ENCODE data around the gene PPP1R27. TPM values are rescaled to one million over a fixed set of nuclear protein-coding genes. Genes with fewer than 3 reads are reported as not detected.

PPP1R27 gene
- total and polyA plus RNA-seq, 9 of the 15 experiments (the other 6 are each of a cell fraction or from before 2014, with no cell fraction given) = 0.29 to 6.9 (median 1.5) TPM; not detected in 2

DNA sequence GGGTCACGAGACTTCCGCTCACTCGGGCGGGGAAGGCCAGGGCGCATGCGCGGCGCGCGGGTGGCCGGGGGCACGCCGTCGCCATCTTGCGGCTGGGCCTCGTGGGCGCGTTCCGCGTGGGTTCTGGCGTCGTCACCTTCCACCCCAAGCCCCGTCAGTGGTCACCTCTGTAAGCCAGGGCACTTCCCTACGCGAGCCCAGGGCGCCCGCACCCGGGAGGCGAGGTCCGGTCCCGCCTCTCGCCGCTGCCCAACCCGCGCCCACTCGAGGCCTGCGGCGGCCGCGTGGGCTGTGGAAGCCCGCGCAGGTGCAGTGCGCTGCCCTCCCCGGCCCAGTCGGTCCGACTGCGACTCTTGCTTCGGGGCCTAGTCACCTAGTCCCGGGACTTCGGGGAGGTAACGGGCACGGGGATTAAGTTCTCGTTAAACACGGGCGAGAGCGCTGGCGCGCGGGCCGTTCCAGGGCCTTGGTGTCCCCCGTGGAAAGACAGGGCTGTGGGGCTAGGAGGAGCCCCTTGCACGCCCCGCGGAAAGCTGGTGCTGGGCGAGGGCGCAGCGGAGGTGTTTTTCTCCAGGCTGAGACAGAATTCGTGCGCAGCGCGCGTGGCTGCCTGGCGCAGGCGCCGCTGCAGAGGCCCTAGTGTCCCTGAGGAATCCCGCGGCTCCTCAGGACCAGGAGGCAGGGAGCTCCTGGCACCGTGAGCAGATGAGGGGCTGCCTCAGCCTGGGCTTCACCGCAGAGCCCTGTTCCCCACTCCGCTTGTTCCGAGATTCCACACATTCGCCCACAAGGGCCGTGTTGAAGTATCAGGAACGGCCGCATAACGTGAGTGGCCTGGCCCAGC, 36.8 kb upstream of the PPP1R27 start (continued):
- TF ChIP-seq, protein P1, sequence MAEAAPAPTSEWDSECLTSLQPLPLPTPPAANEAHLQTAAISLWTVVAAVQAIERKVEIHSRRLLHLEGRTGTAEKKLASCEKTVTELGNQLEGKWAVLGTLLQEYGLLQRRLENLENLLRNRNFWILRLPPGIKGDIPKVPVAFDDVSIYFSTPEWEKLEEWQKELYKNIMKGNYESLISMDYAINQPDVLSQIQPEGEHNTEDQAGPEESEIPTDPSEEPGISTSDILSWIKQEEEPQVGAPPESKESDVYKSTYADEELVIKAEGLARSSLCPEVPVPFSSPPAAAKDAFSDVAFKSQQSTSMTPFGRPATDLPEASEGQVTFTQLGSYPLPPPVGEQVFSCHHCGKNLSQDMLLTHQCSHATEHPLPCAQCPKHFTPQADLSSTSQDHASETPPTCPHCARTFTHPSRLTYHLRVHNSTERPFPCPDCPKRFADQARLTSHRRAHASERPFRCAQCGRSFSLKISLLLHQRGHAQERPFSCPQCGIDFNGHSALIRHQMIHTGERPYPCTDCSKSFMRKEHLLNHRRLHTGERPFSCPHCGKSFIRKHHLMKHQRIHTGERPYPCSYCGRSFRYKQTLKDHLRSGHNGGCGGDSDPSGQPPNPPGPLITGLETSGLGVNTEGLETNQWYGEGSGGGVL (CRISPR knock-in tag; IDR thresholded peaks at IDR 0.05) = no peak
- TF ChIP-seq CHD4 (IDR thresholded peaks at IDR 0.05; ENCODE audit: insufficient read depth, insufficient replicate concordance, low read depth, low read length, poor library complexity, severe bottlenecking) = peak; percentile 85
- TF ChIP-seq ZNF766 (CRISPR knock-in tag; conservative IDR thresholded peaks at IDR 0.05) = peak; percentile 66; the same call in 1 of the 2 replicates
- no peak for TF ChIP-seq DPF2 (IDR thresholded peaks at IDR 0.05)
- TF ChIP-seq BRCA1 (IDR thresholded peaks at IDR 0.05) = no peak
- TF ChIP-seq BRCA1 (CRISPR knock-in tag; IDR thresholded peaks at IDR 0.05) = 0 out of 2 replicates have a peak, but pooled peaks have one; percentile 82
- peak; percentile 49; the same call in 1 of the 2 replicates for TF ChIP-seq STAG1 (CRISPR knock-in tag; IDR thresholded peaks at IDR 0.05; ENCODE audit: borderline replicate concordance)
- peak; percentile 87 for TF ChIP-seq CCNT2 (IDR thresholded peaks at IDR 0.05; ENCODE audit: borderline replicate concordance, extremely low read depth, insufficient read length, low read depth, low read length)
- TF ChIP-seq, protein P2, sequence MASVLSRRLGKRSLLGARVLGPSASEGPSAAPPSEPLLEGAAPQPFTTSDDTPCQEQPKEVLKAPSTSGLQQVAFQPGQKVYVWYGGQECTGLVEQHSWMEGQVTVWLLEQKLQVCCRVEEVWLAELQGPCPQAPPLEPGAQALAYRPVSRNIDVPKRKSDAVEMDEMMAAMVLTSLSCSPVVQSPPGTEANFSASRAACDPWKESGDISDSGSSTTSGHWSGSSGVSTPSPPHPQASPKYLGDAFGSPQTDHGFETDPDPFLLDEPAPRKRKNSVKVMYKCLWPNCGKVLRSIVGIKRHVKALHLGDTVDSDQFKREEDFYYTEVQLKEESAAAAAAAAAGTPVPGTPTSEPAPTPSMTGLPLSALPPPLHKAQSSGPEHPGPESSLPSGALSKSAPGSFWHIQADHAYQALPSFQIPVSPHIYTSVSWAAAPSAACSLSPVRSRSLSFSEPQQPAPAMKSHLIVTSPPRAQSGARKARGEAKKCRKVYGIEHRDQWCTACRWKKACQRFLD (CRISPR knock-in tag; IDR thresholded peaks at IDR 0.05) = peak; percentile 90
- TF ChIP-seq ETV6 (IDR thresholded peaks at IDR 0.05; ENCODE audit: borderline replicate concordance in 1 of 2, low read depth in 2 of 2, low read length in 1 of 2) = no peak
- TF ChIP-seq ETV6 (CRISPR knock-in tag; IDR thresholded peaks at IDR 0.05; ENCODE audit: borderline replicate concordance) = 0 out of 2 replicates have a peak, but pooled peaks have one; percentile 32
- 0 out of 2 replicates have a peak, but pooled peaks have one; percentile 10 for TF ChIP-seq KDM2B (CRISPR knock-in tag; IDR thresholded peaks at IDR 0.05)
- TF ChIP-seq RBM25 (IDR thresholded peaks at IDR 0.05; ENCODE audit: low read depth, low read length, severe bottlenecking) = no peak
- peak in 1 of 2 experiments; percentile 83; a peak in 2 of 4 replicates for TF ChIP-seq HDAC1 (IDR thresholded peaks at IDR 0.05)
- TF ChIP-seq ZNF316 (IDR thresholded peaks at IDR 0.05) = no peak
- TF ChIP-seq, protein P3, sequence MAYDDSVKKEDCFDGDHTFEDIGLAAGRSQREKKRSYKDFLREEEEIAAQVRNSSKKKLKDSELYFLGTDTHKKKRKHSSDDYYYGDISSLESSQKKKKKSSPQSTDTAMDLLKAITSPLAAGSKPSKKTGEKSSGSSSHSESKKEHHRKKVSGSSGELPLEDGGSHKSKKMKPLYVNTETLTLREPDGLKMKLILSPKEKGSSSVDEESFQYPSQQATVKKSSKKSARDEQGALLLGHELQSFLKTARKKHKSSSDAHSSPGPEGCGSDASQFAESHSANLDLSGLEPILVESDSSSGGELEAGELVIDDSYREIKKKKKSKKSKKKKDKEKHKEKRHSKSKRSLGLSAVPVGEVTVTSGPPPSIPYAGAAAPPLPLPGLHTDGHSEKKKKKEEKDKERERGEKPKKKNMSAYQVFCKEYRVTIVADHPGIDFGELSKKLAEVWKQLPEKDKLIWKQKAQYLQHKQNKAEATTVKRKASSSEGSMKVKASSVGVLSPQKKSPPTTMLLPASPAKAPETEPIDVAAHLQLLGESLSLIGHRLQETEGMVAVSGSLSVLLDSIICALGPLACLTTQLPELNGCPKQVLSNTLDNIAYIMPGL (CRISPR knock-in tag; IDR thresholded peaks at IDR 0.05) = peak; percentile 97
- TF ChIP-seq, protein P4, sequence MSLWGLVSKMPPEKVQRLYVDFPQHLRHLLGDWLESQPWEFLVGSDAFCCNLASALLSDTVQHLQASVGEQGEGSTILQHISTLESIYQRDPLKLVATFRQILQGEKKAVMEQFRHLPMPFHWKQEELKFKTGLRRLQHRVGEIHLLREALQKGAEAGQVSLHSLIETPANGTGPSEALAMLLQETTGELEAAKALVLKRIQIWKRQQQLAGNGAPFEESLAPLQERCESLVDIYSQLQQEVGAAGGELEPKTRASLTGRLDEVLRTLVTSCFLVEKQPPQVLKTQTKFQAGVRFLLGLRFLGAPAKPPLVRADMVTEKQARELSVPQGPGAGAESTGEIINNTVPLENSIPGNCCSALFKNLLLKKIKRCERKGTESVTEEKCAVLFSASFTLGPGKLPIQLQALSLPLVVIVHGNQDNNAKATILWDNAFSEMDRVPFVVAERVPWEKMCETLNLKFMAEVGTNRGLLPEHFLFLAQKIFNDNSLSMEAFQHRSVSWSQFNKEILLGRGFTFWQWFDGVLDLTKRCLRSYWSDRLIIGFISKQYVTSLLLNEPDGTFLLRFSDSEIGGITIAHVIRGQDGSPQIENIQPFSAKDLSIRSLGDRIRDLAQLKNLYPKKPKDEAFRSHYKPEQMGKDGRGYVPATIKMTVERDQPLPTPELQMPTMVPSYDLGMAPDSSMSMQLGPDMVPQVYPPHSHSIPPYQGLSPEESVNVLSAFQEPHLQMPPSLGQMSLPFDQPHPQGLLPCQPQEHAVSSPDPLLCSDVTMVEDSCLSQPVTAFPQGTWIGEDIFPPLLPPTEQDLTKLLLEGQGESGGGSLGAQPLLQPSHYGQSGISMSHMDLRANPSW (CRISPR knock-in tag; IDR thresholded peaks at IDR 0.05) = 0 out of 2 replicates have a peak, but pooled peaks have one; percentile 69
- TF ChIP-seq CEBPB (tag; IDR thresholded peaks at IDR 0.05) = no peak
- TF ChIP-seq ETS2 (tag; IDR thresholded peaks at IDR 0.05; ENCODE audit: borderline replicate concordance, poor library complexity, severe bottlenecking) = no peak
